ENCODE results near the gene ADAMTS18. TPM values are rescaled to one million over a fixed set of nuclear protein-coding genes. Genes with fewer than 3 reads are reported as not detected.

The ADAMTS18 gene
- total and polyA plus RNA-seq, 12 donors = 0.03 to 0.65 (median 0.25) TPM; not detected in 8

- Histone ChIP-seq H3K9me3 (peaks cover 0 to 8% (median 0%) of the 10 kb centered on the region in 11 donors), H3K27me3 (peaks cover 0 to 68% (median 40%) of the 10 kb centered on the region in 7 donors), H3K4me1 (no peaks in the 10 kb centered on the region), H3K4me3 (no peak overlapping the region), H3K36me3 (no peaks in the 10 kb centered on the region), H3K27ac (no peak overlapping the region)
- 92 to 93% methylated on average over 4 of the region's 4 CpGs for WGBS, 2 donors
- intact Hi-C loops (cut with DNase I) = loop anchor here in 2 of 10 donors (10.0 kb wide), 2 partner anchors 56 to 154 kb away; no protein-coding TSS in a partner anchor
- DNase-seq (no peak), ATAC-seq (no peak)
- TF ChIP-seq CTCF (IDR thresholded peaks at IDR 0.05) = no peak
Observed at GRCh38 chr16:77430360-77430759, 4.5 kb downstream of the ADAMTS18 start.

GRCh38 chr16:77424871-77425604 is 9.8 kb downstream of the ADAMTS18 start:
- H3K27ac ChIP-seq = no peak overlapping the region
- WGBS, 2 donors = 88 to 92% methylated on average over 10 of the region's 10 CpGs
- TF ChIP-seq CTCF (IDR thresholded peaks at IDR 0.05) = no peak
- ATAC-seq (no peak), DNase-seq (no peak)
- intact Hi-C loops (cut with DNase I) = no loop called here
- no peak overlapping the region for H3K4me3 ChIP-seq
- no peaks in the 10 kb centered on the region for H3K36me3 ChIP-seq
- H3K4me1 ChIP-seq = no peaks in the 10 kb centered on the region
- peaks cover 0 to 8% (median 0%) of the 10 kb centered on the region in 11 donors for H3K9me3 ChIP-seq
- H3K27me3 ChIP-seq = peaks cover 0 to 18% (median 0%) of the 10 kb centered on the region in 7 donors

GRCh38 chr16:77422196-77422784 is 12.5 kb downstream of the ADAMTS18 start:
- TF ChIP-seq CTCF (IDR thresholded peaks at IDR 0.05) = no peak
- no peak for ATAC-seq
- Histone ChIP-seq H3K27me3 (peaks cover 0 to 3% (median 0%) of the 10 kb centered on the region in 7 donors), H3K4me1 (no peaks in the 10 kb centered on the region), H3K27ac (no peak overlapping the region), H3K9me3 (no peaks in the 10 kb centered on the region), H3K4me3 (no peak overlapping the region), H3K36me3 (no peaks in the 10 kb centered on the region)
- WGBS, 2 donors = 93 to 96% methylated on average over 2 of the region's 2 CpGs
- intact Hi-C loops (cut with DNase I) = no loop called here
- DNase-seq = no peak

GRCh38 chr16:77416939-77417480 is 17.8 kb downstream of the ADAMTS18 start:
- 62 to 90% methylated on average over 1 of the region's 1 CpG for WGBS, 2 donors

More at GRCh38 chr16:77416939-77417480, 17.8 kb downstream of the ADAMTS18 start:
- Histone ChIP-seq H3K27me3 (no peaks in the 10 kb centered on the region), H3K9me3 (no peaks in the 10 kb centered on the region), H3K4me3 (no peak overlapping the region), H3K36me3 (no peaks in the 10 kb centered on the region), H3K4me1 (no peaks in the 10 kb centered on the region), H3K27ac (no peak overlapping the region)
- DNase-seq = no peak
- no peak for ATAC-seq
- TF ChIP-seq CTCF (IDR thresholded peaks at IDR 0.05) = no peak
- intact Hi-C loops (cut with DNase I) = no loop called here
